Hepatic stellate cell (primary cell): ENCODE data around the gene FARP2.

Experiments used
- DNase-seq: peaks from one replicate; pipeline ENCODE4 v3.0.0; 2011; ENCODE audit warnings: low spot score

Gene FARP2

DNA sequence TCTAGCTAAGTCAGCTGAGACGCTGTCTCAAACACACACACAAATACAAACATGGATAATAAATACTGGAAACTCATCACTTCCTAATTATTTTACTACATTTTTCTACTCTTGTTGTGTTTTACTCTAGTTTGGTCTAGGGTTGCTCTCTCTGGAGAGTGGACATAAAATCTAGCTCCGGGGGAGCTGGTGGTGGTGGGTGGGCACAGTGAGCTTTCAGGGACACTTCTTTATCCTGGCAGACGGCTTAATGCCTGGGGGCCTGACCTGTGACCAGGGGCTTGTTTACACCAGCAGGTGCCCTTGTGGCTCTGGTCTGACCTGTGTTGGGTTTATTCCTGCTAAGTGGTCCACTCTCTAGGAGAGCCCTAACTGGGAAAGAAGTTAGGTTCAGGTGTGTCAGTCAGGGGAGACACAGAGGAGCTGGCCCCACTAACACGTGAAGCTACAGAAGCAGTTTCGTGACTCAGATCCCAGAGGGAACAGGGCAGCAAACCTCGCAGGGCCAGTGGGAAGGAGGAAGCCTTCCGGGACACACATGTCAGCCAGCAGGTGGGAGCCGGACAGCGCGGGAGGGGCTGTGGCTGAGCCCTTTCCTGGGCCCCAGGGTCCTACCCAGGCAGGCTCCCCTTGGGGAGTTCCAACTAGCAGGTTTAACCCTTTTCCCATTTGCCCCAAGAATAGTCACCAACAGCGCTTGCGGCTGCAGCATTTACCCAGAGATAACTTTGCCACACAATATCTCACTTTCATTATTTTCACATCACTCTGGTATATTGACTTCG, 180.0 kb downstream of the FARP2 start:
- DNase-seq = no peak

DNA sequence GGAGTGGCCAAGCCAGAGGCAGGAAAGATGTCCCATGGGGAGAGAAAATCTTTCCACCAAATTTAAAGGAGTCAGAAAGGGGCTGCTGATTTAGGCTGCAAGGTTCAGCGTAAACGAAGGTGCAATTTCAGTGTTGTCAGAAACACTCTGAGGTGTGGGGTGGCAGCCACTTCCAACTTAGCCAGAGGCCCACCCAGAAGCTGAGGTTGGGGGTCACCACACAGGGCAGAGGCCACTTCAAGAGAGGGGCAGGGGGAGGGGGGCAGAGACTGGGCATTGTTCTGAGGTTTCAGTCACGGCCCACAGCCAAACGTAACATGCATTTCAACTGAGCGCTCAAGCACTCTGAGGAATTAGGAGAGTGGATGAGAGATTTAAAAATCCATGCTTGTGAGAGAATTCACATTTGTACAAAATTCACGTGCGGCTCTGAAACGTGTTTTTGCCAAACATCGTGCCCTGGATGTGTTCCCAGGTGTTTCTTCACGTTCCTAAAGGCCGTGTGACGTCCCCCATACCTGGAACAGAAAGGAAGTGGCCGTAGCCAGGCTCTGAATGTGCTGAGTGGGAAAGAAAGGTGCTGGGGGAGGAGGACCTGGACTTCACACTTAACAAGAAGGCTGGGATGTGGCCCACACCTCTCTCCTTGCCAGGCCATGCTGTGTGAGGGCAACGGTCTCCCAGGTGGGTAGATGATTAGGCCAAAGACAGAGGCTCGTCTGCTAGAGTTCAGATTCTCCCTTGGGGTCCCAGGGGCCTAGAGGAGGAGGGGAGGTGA, 182.9 kb downstream of the FARP2 start:
- no peak for DNase-seq

DNA sequence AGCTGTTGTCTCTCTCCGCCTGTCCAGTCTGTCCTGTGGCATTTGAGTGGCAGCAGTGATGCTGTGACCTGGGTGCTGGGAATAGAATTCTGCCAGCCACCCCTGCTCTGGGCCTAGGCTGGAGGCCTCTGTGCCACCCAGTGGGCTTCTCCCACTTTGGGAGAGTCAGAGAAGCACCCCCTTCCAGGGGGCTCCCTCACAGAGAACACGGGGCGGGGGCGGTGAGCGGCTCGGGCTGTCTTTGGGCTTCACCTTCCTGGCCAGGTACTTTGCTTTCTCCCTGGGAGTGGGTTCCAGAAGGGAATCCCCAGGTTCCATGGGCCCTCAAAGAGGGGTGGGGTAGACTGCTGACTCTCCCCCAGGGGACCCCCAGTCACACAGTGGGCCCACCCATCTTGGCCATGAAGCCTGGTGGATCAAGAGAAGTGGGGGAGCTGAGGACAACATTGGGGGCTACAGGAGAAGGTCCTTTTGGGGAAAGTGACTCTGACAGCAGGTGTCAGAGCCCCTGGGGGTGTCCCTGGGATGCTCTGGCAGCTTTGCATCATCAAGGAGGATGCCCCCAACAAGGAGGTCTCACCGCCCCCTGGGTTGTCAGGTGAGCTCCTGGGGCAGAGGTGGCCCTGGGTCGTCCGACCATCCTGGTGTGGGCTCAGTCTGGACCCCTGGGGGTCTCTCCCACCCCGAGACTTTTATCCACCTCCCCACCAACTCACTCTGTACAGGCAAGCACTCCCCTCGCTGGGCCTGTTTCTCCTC, 183.7 kb downstream of the FARP2 start:
- no peak for DNase-seq

DNA sequence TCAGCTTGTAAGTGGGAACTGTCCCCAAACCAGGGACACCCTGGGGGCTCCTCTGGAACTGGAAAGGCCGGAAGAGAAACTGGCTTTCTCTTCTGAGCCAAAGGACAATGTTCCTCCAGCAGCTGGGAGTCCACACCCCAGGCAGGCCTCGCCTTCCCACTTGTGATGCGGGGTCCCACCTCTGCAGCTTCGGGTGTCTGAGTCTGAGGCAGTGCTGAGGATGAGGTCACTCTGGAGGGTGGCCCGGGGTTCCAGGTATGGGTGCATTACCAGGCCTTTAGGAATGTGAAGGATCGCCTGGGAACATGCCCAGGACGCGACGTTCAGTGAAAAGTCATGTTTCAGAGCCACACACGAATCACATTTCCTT, 184.3 kb downstream of the FARP2 start:
- no peak for DNase-seq

DNA sequence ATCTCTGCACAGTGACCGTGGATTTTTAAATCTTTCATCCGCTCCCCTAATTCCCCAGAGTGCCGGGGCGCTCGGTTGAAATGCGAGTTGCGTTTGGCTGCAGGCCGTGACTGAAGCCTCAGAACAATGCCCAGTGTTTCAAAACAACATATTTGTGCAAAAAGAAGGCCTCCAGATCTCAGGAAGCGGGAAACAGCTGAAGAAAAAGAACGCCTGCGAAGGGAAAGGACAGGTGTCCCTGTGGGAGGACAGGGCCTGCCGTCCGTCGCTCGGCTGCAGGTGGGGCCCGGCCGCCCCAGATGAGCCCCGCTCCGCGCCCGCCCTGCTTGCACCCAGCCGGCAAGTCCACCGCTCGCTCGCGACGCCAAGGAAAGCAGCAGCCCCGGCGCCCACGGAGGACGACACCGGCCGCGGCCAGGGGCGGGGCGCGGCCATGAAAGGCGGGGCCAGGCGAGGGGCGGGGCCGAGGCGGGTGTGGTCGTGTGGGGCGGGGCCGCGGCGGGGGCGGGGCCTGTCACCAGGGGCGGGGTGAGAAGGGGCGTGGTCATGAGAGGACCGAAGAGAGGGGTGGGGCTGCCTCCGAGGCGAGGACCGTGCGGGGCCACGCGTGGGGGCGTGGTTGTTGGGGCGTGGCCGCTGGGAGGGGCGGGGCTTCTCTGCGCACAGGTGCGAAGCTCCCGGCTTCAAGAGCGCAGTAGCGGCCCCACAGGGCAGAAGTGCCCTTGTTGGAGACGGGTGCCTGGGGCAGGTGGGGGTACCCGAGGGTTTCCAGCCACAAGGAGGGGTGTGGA, 184.9 kb downstream of the FARP2 start:
- peak; percentile 62 for DNase-seq

DNA sequence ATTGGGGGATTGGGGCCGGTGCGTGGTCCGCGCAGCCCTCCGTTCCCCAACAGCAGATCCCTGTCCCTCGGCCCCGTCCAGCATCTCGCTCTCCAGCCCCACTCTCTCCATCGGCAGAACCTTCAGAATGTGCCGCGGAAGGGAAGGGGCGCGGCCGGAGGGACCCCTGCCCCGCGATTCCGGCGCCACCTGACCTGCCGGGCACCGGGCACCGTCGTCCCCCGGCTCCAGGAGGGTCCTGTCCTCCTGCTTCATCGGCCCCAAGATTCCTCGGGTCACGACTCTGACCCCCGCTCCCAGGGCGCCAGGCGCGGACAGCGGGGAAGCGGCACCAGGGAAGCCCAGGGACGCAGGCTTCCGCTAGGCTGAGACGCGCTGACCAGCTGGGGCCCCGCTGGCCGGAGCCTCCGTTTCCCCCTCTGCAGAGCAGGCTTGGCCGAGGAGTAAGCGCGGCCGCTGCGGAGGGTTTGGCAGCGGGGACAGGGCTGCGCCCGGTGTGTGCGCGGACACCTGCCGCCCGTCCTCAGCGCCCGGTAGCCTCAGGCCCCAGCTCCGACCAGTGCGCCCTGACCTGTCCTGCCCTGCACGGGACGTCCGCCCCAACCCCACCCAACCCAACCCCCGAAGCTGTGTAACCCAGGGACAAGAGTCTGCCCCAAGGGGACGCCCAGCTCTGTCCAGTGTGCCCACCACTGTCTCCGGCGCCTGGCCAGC, 185.6 kb downstream of the FARP2 start:
- no peak for DNase-seq

DNA sequence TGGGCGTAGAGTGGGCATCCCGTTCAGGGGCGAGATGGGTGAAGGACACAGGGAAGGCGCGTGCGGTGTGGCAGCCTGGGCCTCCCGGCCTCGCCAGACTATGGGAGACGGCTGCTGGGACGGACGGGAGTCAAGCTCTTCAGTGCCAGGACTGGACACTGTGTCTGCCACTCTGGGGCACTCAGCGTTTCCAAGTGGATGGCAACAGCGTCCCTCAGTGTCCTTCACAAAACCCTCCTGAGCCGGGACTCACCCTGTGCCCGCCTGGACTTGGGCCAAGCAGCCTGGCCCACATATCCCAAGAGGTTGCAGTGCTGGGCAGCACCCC, 186.2 kb downstream of the FARP2 start:
- no peak for DNase-seq
